ENCODE data around the gene TBC1D22A. TPM values are rescaled to one million over a fixed set of nuclear protein-coding genes. Genes with fewer than 3 reads are reported as not detected.

Gene TBC1D22A
- total RNA-seq, 1 experiment from 2014 or later = 14.3 TPM

GRCh38 chr22:46800102-46800857, 37.8 kb downstream of the TBC1D22A start:
- intact Hi-C loops (cut with micrococcal nuclease) = no loop called here
- H3K27ac ChIP-seq (ENCODE audit: low read length) = no peak overlapping the region
- ChIA-PET POLR2A (ENCODE audit: unreplicated experiment) (no interaction called here), CTCF (no interaction called here)
- TF ChIP-seq CTCF (conservative IDR thresholded peaks at IDR 0.05; ENCODE audit: low read depth, low read length) (no peak), EZH2 (IDR thresholded peaks at IDR 0.05; ENCODE audit: low read length, unreplicated experiment) (no peak), EZH2phosphoT487 (IDR thresholded peaks at IDR 0.05; ENCODE audit: borderline replicate concordance, low read length) (no peak)
- H3K27me3 ChIP-seq (ENCODE audit: low read length) = no peaks in the 10 kb centered on the region
- H4K20me1 ChIP-seq (ENCODE audit: low read length) = no peaks in the 10 kb centered on the region
- H3F3A ChIP-seq (ENCODE audit: low read length, unreplicated experiment) = no peaks in the 10 kb centered on the region
- no peak overlapping the region for H3K9ac ChIP-seq (ENCODE audit: low read length)
- ATAC-seq (no peak), DNase-seq (no peak)
- H3K4me2 ChIP-seq (ENCODE audit: low read length) = no peak overlapping the region
- H3K4me1 ChIP-seq (ENCODE audit: insufficient read depth, low read length) = no peaks in the 10 kb centered on the region
- no peaks in the 10 kb centered on the region for H3K9me3 ChIP-seq (ENCODE audit: low read length)
- no TSS peak for BruUV-seq (replicated peaks)
- H3K4me3 ChIP-seq (ENCODE audit: low read length) = no peak overlapping the region
- no peaks in the 10 kb centered on the region for H3K36me3 ChIP-seq (ENCODE audit: low read depth, low read length)
- no peaks in the 10 kb centered on the region for H3K79me2 ChIP-seq (ENCODE audit: low read length)
- no peak overlapping the region for H2AFZ ChIP-seq (ENCODE audit: low read length)
- no peaks in the 10 kb centered on the region for H3K9me2 ChIP-seq (replicated peaks; ENCODE audit: low read length)

- Histone ChIP-seq H3K9me3 (ENCODE audit: low read length) (no peaks in the 10 kb centered on the region), H4K20me1 (ENCODE audit: low read length) (no peaks in the 10 kb centered on the region), H2AFZ (ENCODE audit: low read length) (no peak overlapping the region), H3K36me3 (ENCODE audit: low read depth, low read length) (no peaks in the 10 kb centered on the region), H3K27ac (ENCODE audit: low read length) (no peak overlapping the region), H3K79me2 (ENCODE audit: low read length) (no peaks in the 10 kb centered on the region), H3K4me1 (ENCODE audit: insufficient read depth, low read length) (no peaks in the 10 kb centered on the region), H3K9ac (ENCODE audit: low read length) (no peak overlapping the region), H3K4me3 (ENCODE audit: low read length) (no peak overlapping the region), H3F3A (ENCODE audit: low read length, unreplicated experiment) (no peaks in the 10 kb centered on the region), H3K9me2 (replicated peaks; ENCODE audit: low read length) (no peaks in the 10 kb centered on the region), H3K27me3 (ENCODE audit: low read length) (no peaks in the 10 kb centered on the region), H3K4me2 (ENCODE audit: low read length) (no peak overlapping the region)
- DNase-seq (no peak), ATAC-seq (no peak)
- BruUV-seq (replicated peaks) = no TSS peak
- ChIA-PET POLR2A (ENCODE audit: unreplicated experiment) (interaction anchor here (0.6 kb wide), 2 partner anchors 114 to 121 kb away, joined by 3 to 5 read pairs; no protein-coding TSS in a partner anchor), CTCF (interaction anchor here (0.9 kb wide), 1 partner anchor 44 kb away, joined by 3 read pairs; no protein-coding TSS in a partner anchor)
- TF ChIP-seq CTCF (conservative IDR thresholded peaks at IDR 0.05; ENCODE audit: low read depth, low read length) (no peak), EZH2phosphoT487 (IDR thresholded peaks at IDR 0.05; ENCODE audit: borderline replicate concordance, low read length) (no peak), EZH2 (IDR thresholded peaks at IDR 0.05; ENCODE audit: low read length, unreplicated experiment) (no peak)
- intact Hi-C loops (cut with micrococcal nuclease) = no loop called here
These were observed 38.9 kb downstream of the TBC1D22A start for GRCh38 chr22:46801331-46801811.

All from PC-3 (cell line).